GM19351 (cell line): ENCODE results near the gene PLA2G2F.

ENCODE experiments used
- ATAC-seq: cut with Tn5 transposase; IDR thresholded peaks from one replicate; pipeline ENCODE4 v1.9.1; 2021; ENCODE audit warnings: mild to moderate bottlenecking, moderate library complexity; ENCODE audit not compliant: unreplicated experiment

The PLA2G2F gene

GRCh38 chr1:20138961-20139550, at the start of gene PLA2G2F:
Gene PLA2G2F, plus strand, starts transcription at chr1:20139323. Its CDS starts 105 bp downstream, at chr1:20139428.
- no peak for ATAC-seq

- ATAC-seq, result no peak
These were observed 49.6 kb upstream of the PLA2G2F start for GRCh38 chr1:20089328-20090077.

GRCh38 chr1:20090119-20090518, 49.0 kb upstream of the PLA2G2F start:
- ATAC-seq, result no peak

- ATAC-seq, result no peak
These were observed 48.5 kb upstream of the PLA2G2F start for GRCh38 chr1:20090641-20091040.

GRCh38 chr1:20093303-20093702, 45.8 kb upstream of the PLA2G2F start:
- no peak for ATAC-seq

GRCh38 chr1:20093940-20094391, 45.2 kb upstream of the PLA2G2F start:
- ATAC-seq, result no peak

GRCh38 chr1:20095564-20096434, 43.3 kb upstream of the PLA2G2F start:
- no peak for ATAC-seq

GRCh38 chr1:20096840-20097447, 42.2 kb upstream of the PLA2G2F start:
- ATAC-seq, result no peak

GRCh38 chr1:20099533-20099932, 39.6 kb upstream of the PLA2G2F start:
- ATAC-seq, result no peak

- ATAC-seq, result no peak
These were observed 38.3 kb upstream of the PLA2G2F start for GRCh38 chr1:20100632-20101355.

- no peak for ATAC-seq
These were observed 36.2 kb upstream of the PLA2G2F start for GRCh38 chr1:20102875-20103274.

GRCh38 chr1:20105856-20106255, 33.3 kb upstream of the PLA2G2F start:
- no peak for ATAC-seq

GRCh38 chr1:20107351-20107750, 31.8 kb upstream of the PLA2G2F start:
- no peak for ATAC-seq

- no peak for ATAC-seq
These were observed 31.3 kb upstream of the PLA2G2F start for GRCh38 chr1:20107796-20108195.

GRCh38 chr1:20108366-20109123, 30.6 kb upstream of the PLA2G2F start:
- ATAC-seq, result no peak

GRCh38 chr1:20109223-20109856, 29.8 kb upstream of the PLA2G2F start:
- no peak for ATAC-seq

GRCh38 chr1:20110679-20111078, 28.4 kb upstream of the PLA2G2F start:
- no peak for ATAC-seq

- ATAC-seq, result no peak
These were observed 27.7 kb upstream of the PLA2G2F start for GRCh38 chr1:20111452-20111851.

- ATAC-seq, result no peak
These were observed 26.7 kb upstream of the PLA2G2F start for GRCh38 chr1:20112279-20113000.
